Hepatocyte (in vitro differentiated cells): Measurements from ENCODE around the gene PGAP1. TPM values are rescaled to one million over a fixed set of nuclear protein-coding genes. Genes with fewer than 3 reads are reported as not detected.

Experiments used
- DNase-seq: peaks from one replicate; pipeline ENCODE4 v3.0.0-alpha.2; 2016; ENCODE audit warnings: low spot score
- H2AFZ ChIP-seq: fragments of 200-600 bp; sonication (generic); 2 replicates; pipeline ENCODE4 v1.6.0; 2016; ENCODE audit warnings: antibody characterized with exemption, mild to moderate bottlenecking
- H3K27ac ChIP-seq: fragments of 200-600 bp; sonication (generic); 2 replicates; pipeline ENCODE4 v1.5.1; 2016; ENCODE audit warnings: mild to moderate bottlenecking
- H3K27me3 ChIP-seq: fragments of 200-600 bp; sonication (generic); 2 replicates; pipeline ENCODE4 v1.6.1; 2016
- H3K36me3 ChIP-seq: fragments of 200-600 bp; sonication (generic); replicated peaks from 2 replicates; pipeline ENCODE4 v1.5.1; 2016; ENCODE audit warnings: low read depth; ENCODE audit not compliant: insufficient read depth
- H3K4me1 ChIP-seq: fragments of 200-600 bp; sonication (generic); 2 replicates; pipeline ENCODE4 v1.5.1; 2016; ENCODE audit warnings: mild to moderate bottlenecking, moderate library complexity; ENCODE audit not compliant: insufficient read depth
- H3K4me2 ChIP-seq: fragments of 200-600 bp; sonication (generic); 2 replicates; pipeline ENCODE4 v1.6.0; 2016
- H3K4me3 ChIP-seq: fragments of 200-600 bp; sonication (generic); 2 replicates; pipeline ENCODE4 v1.5.1; 2016; ENCODE audit warnings: mild to moderate bottlenecking
- H3K79me2 ChIP-seq: fragments of 200-600 bp; sonication (generic); 2 replicates; pipeline ENCODE4 v1.6.0; 2017; ENCODE audit warnings: mild to moderate bottlenecking
- H3K9me2 ChIP-seq: fragments of 200-600 bp; sonication (generic); replicated peaks from 2 replicates; pipeline ENCODE4 v1.6.0; 2017; ENCODE audit warnings: mild to moderate bottlenecking; ENCODE audit not compliant: insufficient read depth
- H3K9me3 ChIP-seq: fragments of 200-600 bp; sonication (generic); 2 replicates; pipeline ENCODE4 v1.5.1; 2016; ENCODE audit warnings: low read depth, mild to moderate bottlenecking
- H4K20me1 ChIP-seq: fragments of 200-600 bp; sonication (generic); 2 replicates; pipeline ENCODE4 v1.6.0; 2016; ENCODE audit warnings: mild to moderate bottlenecking; ENCODE audit not compliant: insufficient read depth, poor library complexity, severe bottlenecking
- EZH2 ChIP-seq: fragments of 200-600 bp; sonication (generic); IDR thresholded peaks from 2 replicates; pipeline ENCODE4 v1.6.1; 2016; ENCODE audit warnings: antibody characterized with exemption, mild to moderate bottlenecking, borderline replicate concordance
- EZH2phosphoT487 ChIP-seq: fragments of 200-600 bp; sonication (generic); IDR thresholded peaks from one replicate; pipeline ENCODE4 v1.6.1; 2018; ENCODE audit warnings: antibody characterized with exemption, mild to moderate bottlenecking, low read depth, moderate library complexity; ENCODE audit not compliant: unreplicated experiment, severe bottlenecking
- WGBS: methylation state at CpG from one replicate; pipeline ENCODE4 v1.1.6; 2016; ENCODE audit warnings: low lambda C conversion rate; ENCODE audit errors: missing lambda C conversion rate; 5-methylcytosine and 5-hydroxymethylcytosine counted together
- polyA plus RNA-seq: library from polyadenylated mRNA; unstranded; fragments of >200 nt; fragmentation: Nextera tagmentation; extraction: Ambion mirVana; gene quantifications from 2 replicates; pipeline ENCODE4 v1.2.1, GENCODE V29; 2016
- total RNA-seq: library from RNA; depleted of rRNA; stranded (reverse); fragments of >200 nt; gene quantifications from 2 replicates; pipeline ENCODE4 v1.2.3, GENCODE V29; 2014
- TF ChIP-seq, protein P1 (sequence below): fragments of 200-600 bp; sonication (generic); IDR thresholded peaks from 2 replicates; pipeline ENCODE4 v1.5.1; 2016; ENCODE audit warnings: antibody characterized with exemption, mild to moderate bottlenecking; ENCODE audit not compliant: poor library complexity

The PGAP1 gene
- total and polyA plus RNA-seq, 2 experiments from 2014 or later, result 2.6 to 15.3 TPM

DNA sequence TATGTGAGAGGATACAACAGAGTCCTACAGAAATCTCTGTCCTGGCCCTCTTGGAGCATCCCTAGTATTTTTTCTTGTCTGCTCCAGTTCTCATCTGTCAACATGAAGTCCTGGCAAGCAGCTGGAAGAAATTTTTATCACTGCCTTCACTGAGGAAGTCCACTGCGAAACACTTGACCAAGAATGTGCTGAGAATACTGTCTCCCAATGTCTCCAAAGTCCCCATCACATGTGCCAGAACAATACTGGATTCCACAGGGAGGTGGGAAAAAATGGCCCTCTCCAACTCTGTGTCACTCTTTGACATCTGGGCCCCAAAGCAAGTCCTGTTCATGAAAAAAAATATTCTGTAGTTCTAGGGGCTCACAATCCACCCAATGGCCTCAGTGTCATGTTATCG, 32.8 kb upstream of the PGAP1 start:
- no peak overlapping the region for H2AFZ ChIP-seq
- no peaks in the 10 kb centered on the region for H3K79me2 ChIP-seq
- no peaks in the 10 kb centered on the region for H3K4me1 ChIP-seq
- WGBS, result 89% methylated on average over 2 of the region's 2 CpGs
- DNase-seq, result no peak
- TF ChIP-seq, protein P1, sequence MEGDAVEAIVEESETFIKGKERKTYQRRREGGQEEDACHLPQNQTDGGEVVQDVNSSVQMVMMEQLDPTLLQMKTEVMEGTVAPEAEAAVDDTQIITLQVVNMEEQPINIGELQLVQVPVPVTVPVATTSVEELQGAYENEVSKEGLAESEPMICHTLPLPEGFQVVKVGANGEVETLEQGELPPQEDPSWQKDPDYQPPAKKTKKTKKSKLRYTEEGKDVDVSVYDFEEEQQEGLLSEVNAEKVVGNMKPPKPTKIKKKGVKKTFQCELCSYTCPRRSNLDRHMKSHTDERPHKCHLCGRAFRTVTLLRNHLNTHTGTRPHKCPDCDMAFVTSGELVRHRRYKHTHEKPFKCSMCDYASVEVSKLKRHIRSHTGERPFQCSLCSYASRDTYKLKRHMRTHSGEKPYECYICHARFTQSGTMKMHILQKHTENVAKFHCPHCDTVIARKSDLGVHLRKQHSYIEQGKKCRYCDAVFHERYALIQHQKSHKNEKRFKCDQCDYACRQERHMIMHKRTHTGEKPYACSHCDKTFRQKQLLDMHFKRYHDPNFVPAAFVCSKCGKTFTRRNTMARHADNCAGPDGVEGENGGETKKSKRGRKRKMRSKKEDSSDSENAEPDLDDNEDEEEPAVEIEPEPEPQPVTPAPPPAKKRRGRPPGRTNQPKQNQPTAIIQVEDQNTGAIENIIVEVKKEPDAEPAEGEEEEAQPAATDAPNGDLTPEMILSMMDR, result no peak
- no peak overlapping the region for H3K4me2 ChIP-seq
- H3K36me3 ChIP-seq, result no peaks in the 10 kb centered on the region
- no peak overlapping the region for H3K4me3 ChIP-seq
- H3K27me3 ChIP-seq, result no peaks in the 10 kb centered on the region
- no peak overlapping the region for H3K27ac ChIP-seq
- H3K9me3 ChIP-seq, result no peaks in the 10 kb centered on the region
- H3K9me2 ChIP-seq, result no peaks in the 10 kb centered on the region
- no peaks in the 10 kb centered on the region for H4K20me1 ChIP-seq

DNA sequence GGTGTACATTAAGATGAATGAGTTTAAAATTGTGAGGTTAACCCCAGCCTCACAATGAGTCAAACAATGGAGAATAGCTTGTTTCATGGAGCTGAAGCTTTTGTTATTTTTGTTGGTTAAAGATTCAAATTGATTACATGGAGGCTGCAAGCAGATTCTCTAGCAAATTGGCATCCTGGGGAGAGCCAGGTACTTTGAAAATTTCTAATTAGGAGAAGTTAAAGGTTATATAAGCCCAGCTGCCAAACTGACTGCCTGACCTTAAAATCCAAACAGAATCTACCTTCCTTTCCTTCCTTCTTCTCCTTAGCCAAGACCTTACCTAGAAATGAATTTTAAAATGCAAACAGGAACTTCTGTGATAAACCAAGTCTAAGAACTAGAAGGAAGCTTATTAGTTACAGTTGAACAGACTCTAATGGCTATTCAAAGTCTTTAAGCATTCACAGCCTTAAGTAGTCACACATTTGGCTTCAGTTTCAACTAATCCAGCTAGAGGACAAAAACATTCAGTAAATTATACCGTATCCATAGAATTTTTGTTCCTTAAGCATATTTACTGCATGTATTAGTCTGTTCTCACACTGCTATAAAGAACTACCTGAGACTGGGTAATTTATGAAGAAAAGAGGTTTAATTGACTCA, 31.5 kb upstream of the PGAP1 start:
- Histone ChIP-seq H3K9me2 (no peaks in the 10 kb centered on the region), H3K36me3 (no peaks in the 10 kb centered on the region), H3K4me3 (no peak overlapping the region), H3K9me3 (no peaks in the 10 kb centered on the region), H3K4me1 (no peaks in the 10 kb centered on the region), H3K27me3 (no peaks in the 10 kb centered on the region), H4K20me1 (no peaks in the 10 kb centered on the region), H3K27ac (no peak overlapping the region), H3K79me2 (no peaks in the 10 kb centered on the region), H2AFZ (no peak overlapping the region), H3K4me2 (no peak overlapping the region)
- 90% methylated on average over 1 of the region's 1 CpG for WGBS
- DNase-seq, result no peak
- TF ChIP-seq EZH2phosphoT487, result no peak
- no peak for TF ChIP-seq EZH2
- TF ChIP-seq, protein P1, result no peak

DNA sequence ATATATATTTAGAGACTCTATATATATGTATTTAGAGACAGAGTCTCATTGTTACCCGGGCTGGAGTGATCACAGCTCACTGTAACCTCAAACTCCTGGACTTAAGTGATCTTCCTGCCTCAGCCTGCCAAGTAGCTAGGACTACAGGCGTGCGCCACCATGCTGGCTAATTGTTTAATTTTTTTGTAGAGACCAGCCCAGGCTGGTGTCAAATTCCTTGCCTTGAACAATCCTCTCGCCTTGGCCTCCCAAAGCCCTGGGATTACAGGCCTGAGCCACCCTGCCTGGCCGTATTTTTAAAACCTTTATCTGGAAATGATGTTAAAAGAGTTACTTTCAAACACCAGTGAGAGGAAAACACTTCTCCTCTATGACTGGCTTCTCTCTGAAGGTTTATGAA, 30.9 kb upstream of the PGAP1 start:
- 89% methylated on average over 5 of the region's 5 CpGs for WGBS
- H3K9me3 ChIP-seq, result no peaks in the 10 kb centered on the region
- H4K20me1 ChIP-seq, result no peaks in the 10 kb centered on the region
- H3K27ac ChIP-seq, result no peak overlapping the region
- H3K79me2 ChIP-seq, result no peaks in the 10 kb centered on the region
- no peaks in the 10 kb centered on the region for H3K27me3 ChIP-seq
- H3K9me2 ChIP-seq, result no peaks in the 10 kb centered on the region
- DNase-seq, result no peak
- H3K4me1 ChIP-seq, result no peaks in the 10 kb centered on the region
- no peak overlapping the region for H3K4me3 ChIP-seq
- no peak overlapping the region for H3K4me2 ChIP-seq
- H2AFZ ChIP-seq, result no peak overlapping the region
- TF ChIP-seq, protein P1, result no peak
- TF ChIP-seq EZH2, result no peak
- no peak for TF ChIP-seq EZH2phosphoT487
- no peaks in the 10 kb centered on the region for H3K36me3 ChIP-seq

DNA sequence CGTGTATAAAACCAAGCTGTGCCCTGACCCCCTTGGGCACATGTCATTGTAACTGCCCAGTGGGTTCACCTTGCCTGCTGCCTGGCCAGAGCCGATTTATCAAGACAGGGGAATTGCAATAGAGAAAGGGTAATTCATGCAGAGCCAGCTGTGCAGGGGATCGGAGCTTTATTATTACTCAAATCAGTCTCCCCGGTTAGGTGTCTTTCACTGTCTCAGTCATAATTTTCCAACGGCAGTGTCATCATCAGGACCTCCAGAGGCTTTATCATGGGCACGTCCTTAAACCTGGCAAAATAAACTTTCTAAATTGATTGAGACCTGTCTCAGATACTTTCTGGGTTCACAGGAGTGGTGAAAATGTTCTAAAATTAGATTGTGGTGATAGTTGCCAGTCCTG, 29.6 kb upstream of the PGAP1 start:
- no peak overlapping the region for H3K27ac ChIP-seq
- TF ChIP-seq EZH2 (no peak), EZH2phosphoT487 (no peak)
- TF ChIP-seq, protein P1, result no peak
- no peaks in the 10 kb centered on the region for H3K36me3 ChIP-seq
- no peak for DNase-seq
- no peaks in the 10 kb centered on the region for H3K79me2 ChIP-seq
- H3K4me2 ChIP-seq, result no peak overlapping the region
- H4K20me1 ChIP-seq, result no peaks in the 10 kb centered on the region
- no peaks in the 10 kb centered on the region for H3K4me1 ChIP-seq
- H2AFZ ChIP-seq, result no peak overlapping the region
- no peaks in the 10 kb centered on the region for H3K9me2 ChIP-seq
- no peaks in the 10 kb centered on the region for H3K9me3 ChIP-seq
- H3K27me3 ChIP-seq, result no peaks in the 10 kb centered on the region
- 73% methylated on average over 6 of the region's 6 CpGs for WGBS
- no peak overlapping the region for H3K4me3 ChIP-seq
